Stimulated activated CD4-positive, alpha-beta T cell treated with anti-CD3 and anti-CD28 coated beads, TNF-alpha, amount 100 ng/mL, for 48 hours (primary cell): Measurements from ENCODE around the gene REL.

Experiments
- DNase-seq, 3 donors: peaks; one replicate each; pipeline ENCODE4 v3.0.0-alpha.2; 2020; ENCODE audit warnings: low read depth in 3 of 3

The REL gene

GRCh38 chr2:60964651-60965498, 83.5 kb downstream of the REL start:
- DNase-seq: no peak

- no peak for DNase-seq
Measured at GRCh38 chr2:60965499-60965785, 84.1 kb downstream of the REL start.

GRCh38 chr2:60966507-60967405, 85.4 kb downstream of the REL start:
- DNase-seq: no peak

- no peak for DNase-seq
Measured at GRCh38 chr2:60972889-60973656, 91.7 kb downstream of the REL start.

- DNase-seq: no peak
Measured at GRCh38 chr2:60973705-60974104, 92.3 kb downstream of the REL start.

GRCh38 chr2:60974652-60975051, 93.3 kb downstream of the REL start:
- DNase-seq: no peak
